Kasumi-1 (cell line): ENCODE measurements around the gene VRK3.

Source experiments
- DNase-seq, 2 experiments: peaks; one replicate each; lab custom pipeline; 2025; lab: John Stamatoyannopoulos, UW

Gene VRK3

DNA sequence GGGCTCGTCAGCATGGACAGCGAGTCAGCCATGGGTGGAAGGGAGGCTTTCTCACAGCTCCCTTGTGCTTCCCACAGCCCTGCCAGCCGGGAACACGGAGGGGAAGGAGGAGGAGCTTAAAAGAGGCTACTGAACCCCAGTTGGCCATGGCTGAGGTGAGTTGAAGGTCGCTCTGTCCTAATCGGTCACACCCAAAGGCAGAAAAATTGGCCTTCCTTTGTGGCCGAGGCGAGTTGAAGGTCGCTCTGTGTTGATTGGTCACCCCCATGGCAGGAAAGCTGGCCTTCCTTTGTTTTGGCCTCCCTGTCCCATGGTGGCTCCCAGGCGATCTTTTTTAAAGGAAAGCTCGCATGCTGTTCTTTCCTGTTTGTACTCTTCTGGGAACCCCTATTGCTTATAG, 5.8 kb upstream of the VRK3 start:
- DNase-seq = no peak

- peak in 1 of 2 experiments; percentile 3 for DNase-seq
Measured at GRCh38 chr19:50030225-50030624, 5.1 kb upstream of the VRK3 start.

- no peak for DNase-seq
Measured at GRCh38 chr19:50026550-50026906, 1.4 kb upstream of the VRK3 start.

GRCh38 chr19:50025794-50026549, 800 bp upstream of the VRK3 start, which contains the start of gene ZNF473:
Gene ZNF473, plus strand, starts transcription at chr19:50026005. Its CDS starts 5,078 bp downstream, at chr19:50031083.
- DNase-seq = peak; percentile 97

DNA sequence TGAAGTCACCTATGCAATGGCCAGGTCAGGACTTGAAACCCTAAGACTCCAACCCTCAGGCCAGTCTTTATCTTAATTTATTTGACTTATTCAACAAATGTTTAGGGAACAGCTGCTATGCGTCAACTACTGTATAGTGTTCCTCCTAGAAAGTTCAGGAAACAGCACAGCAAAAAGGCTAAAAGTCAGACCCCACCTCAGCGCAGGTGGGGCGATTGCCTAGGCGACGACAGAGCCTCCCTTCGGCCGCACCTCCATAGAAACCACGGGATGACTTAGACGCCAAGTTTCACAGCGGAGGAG, 502 bp downstream of the VRK3 start:
- DNase-seq = no peak

- no peak for DNase-seq
Measured at GRCh38 chr19:50022823-50023222, 2.3 kb downstream of the VRK3 start.

- no peak for DNase-seq
Measured at GRCh38 chr19:50020481-50020880, 4.7 kb downstream of the VRK3 start.

GRCh38 chr19:50016225-50016807, 8.9 kb downstream of the VRK3 start:
- no peak for DNase-seq

- peak in 1 of 2 experiments; percentile 9 for DNase-seq
Measured at GRCh38 chr19:50008532-50008931, 16.6 kb downstream of the VRK3 start.

DNA sequence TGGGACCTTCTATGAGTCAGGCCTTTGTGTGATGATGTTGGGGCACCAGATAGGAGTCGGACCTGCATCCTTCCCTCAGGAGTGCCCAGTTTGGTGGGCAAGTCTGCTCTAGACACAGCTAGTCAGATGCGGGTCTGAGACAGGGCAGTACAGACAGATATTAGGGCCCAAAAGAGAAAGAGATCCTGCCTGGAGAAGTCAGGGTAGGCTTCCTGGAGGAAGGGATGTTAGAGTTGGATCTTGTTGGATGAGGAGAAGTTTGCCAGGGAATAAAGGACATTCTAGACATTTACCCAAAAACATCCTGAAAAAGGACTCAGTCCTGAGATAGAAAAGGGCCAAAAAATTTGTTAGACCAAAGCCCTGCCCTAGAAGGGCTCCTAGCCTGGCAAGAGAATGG, 17.2 kb downstream of the VRK3 start:
- DNase-seq = no peak

DNA sequence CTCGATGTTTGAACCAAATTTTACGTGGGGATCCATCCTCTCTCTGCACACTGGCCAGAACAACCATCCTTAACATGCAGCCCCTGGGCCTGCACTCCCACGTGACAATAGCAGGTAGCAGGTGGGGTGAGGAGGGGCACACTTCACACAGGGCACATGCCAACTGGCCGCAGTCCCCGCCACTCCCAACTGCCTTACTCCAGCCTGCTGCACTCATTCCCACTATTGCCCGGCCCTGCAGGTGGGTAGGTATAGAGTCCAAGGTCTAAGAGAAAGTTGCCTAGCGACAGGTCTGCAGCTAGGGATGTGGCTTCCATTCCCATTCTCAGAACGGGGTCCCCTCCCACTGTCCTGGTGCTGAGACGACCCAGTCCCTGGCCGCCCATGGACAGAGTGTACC, 18.0 kb downstream of the VRK3 start:
- DNase-seq = no peak

- DNase-seq = no peak
Measured at GRCh38 chr19:50005428-50005827, 19.7 kb downstream of the VRK3 start.

GRCh38 chr19:50003810-50004419, 21.3 kb downstream of the VRK3 start:
- DNase-seq = peak; percentile 69 to 75

DNA sequence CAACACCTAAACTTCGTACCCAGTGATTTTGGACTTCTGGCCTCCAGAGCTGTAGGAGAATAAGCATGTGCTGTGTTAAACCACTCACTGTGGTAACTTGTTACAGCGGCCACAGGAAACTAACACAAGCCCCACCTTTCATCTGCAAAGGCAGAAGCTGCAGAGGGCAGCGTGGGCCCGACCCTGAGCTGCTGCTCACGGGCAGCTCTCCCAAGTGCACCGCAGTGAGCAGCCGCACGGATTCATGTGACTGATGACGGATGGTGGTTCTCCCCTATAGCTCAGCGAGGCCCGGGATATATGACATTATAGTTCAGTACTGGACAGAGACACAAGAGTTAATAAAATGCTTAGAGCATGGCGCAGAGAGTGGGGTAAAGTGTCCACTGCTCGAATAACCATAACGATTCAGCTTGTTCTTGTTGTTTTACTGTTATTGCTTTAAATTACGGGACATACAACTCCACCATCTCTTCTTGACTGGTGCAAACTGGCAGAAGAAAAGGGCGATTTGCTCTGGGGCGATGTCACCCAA, 21.9 kb downstream of the VRK3 start:
- DNase-seq = no peak

- DNase-seq = no peak
Measured at GRCh38 chr19:50002386-50002960, 22.7 kb downstream of the VRK3 start.

DNA sequence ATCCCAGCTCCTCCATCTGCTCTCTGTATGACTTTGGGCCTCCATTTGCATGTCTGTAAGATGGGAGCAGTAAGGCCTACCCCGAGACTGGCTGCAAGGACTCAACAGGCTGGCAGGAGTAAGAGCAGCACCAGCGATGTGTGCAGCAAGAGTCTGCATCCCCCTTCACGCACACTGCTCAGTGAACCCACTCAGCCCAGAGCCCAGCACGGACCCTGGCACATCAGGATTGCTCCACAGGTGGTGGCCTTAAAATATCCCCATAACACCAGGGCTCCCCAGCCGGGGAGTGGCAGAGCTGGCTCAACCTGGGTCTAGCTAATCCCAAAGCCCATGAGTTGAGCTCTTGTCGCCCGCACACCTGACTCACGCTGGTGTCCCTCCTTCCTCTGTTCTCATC, 23.4 kb downstream of the VRK3 start:
- no peak for DNase-seq

- peak; percentile 7 to 9 for DNase-seq
Measured at GRCh38 chr19:50000841-50001557, 24.2 kb downstream of the VRK3 start.

DNA sequence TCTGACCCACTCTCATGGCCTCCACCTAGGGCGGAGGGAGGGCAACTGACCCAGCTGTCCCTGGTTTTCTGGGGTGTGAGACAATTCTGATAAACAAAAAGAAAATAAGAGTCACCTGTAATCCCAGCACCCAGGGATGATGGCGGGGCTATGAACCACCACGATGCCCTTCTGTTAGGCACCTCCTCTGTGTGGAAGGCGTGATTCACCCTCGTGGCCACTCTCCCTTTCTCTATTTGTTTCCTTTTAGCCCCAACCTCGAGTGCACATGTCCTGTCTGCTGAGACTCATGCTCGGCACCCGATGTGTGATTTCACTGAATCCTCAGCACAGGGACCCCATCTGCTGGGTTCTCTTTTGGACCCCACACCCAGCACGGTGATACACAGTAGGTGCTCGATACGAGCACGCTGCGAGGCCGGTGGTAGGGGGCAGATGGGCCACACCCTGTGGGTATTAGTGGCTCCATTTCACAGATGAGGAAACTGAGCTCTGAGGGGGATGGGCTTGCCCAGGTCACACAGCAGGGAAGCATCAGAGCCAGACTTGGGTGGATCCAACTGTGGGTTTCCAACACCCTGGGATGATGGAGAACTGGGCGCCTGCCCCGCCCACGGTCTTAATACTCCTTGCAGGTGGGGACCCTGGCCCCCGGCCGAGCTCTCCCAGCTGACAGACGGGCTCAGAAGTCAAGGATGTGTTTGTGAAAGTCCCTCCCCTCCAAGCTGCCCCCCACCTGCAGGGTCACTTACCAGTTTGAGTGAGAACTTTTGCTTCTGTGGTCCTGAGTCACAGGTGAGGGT, 24.9 kb downstream of the VRK3 start:
- DNase-seq = no peak

- no peak for DNase-seq
Measured at GRCh38 chr19:49999371-50000010, 25.7 kb downstream of the VRK3 start.

GRCh38 chr19:49997709-49998108, 27.5 kb downstream of the VRK3 start:
- peak; percentile 38 to 43 for DNase-seq

DNA sequence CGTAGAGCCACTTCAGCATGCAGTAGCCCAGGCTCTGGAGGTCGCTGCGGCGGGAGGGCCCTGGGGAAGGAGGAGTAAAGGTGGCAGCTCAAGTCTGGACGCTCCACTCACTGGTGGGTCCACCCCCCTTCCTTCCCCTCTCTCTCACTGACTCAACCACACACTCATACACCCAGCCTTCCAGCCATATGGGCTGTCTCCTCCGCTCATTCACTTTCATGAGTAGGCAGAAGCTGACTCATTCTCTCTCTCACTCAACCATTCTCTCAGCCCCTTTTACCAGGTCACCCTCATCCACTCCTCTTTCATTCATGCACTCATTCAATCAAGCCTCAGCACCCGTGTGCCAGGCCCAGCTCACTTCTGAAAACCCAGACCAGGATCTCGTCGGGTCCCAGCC, 36.7 kb downstream of the VRK3 start:
- DNase-seq = no peak
